ENCODE measurements around the gene KCND1. TPM values are rescaled to one million over a fixed set of nuclear protein-coding genes. Genes with fewer than 3 reads are reported as not detected.

The KCND1 gene
- total RNA-seq, 2 donors from 2014 or later, result 2.0 to 6.3 TPM

- DNase-seq (ENCODE audit: low spot score), result no peak
- intact Hi-C loops (cut with DNase I), result no loop called here
These were observed 25.9 kb downstream of the KCND1 start for GRCh38 chrX:48945517-48946348.

GRCh38 chrX:48942895-48943294, 28.7 kb downstream of the KCND1 start:
- DNase-seq (ENCODE audit: low spot score), result no peak
- intact Hi-C loops (cut with DNase I), result no loop called here

GRCh38 chrX:48940404-48940955, 31.2 kb downstream of the KCND1 start:
- intact Hi-C loops (cut with DNase I), result no loop called here

GRCh38 chrX:48939524-48940228, 32.0 kb downstream of the KCND1 start:
- no peak for DNase-seq (ENCODE audit: low spot score)
- intact Hi-C loops (cut with DNase I), result no loop called here

More at GRCh38 chrX:48940404-48940955, 31.2 kb downstream of the KCND1 start:
- DNase-seq (ENCODE audit: low spot score), result no peak

- intact Hi-C loops (cut with DNase I), result no loop called here
- DNase-seq (ENCODE audit: low spot score), result no peak
These were observed 32.8 kb downstream of the KCND1 start for GRCh38 chrX:48938721-48939425.

- peak; percentile 90 for DNase-seq (ENCODE audit: low spot score)
- intact Hi-C loops (cut with DNase I), result no loop called here
These were observed 34.4 kb downstream of the KCND1 start for GRCh38 chrX:48937054-48937907.

GRCh38 chrX:48936429-48937053, 35.1 kb downstream of the KCND1 start:
- no peak for DNase-seq (ENCODE audit: low spot score)
- intact Hi-C loops (cut with DNase I), result no loop called here

GRCh38 chrX:48935301-48935670, 36.4 kb downstream of the KCND1 start:
- no peak for DNase-seq (ENCODE audit: low spot score)
- intact Hi-C loops (cut with DNase I), result no loop called here

GRCh38 chrX:48934581-48935300, 36.9 kb downstream of the KCND1 start:
- DNase-seq (ENCODE audit: low spot score), result no peak
- intact Hi-C loops (cut with DNase I), result no loop called here

GRCh38 chrX:48933757-48934156, 37.9 kb downstream of the KCND1 start:
- DNase-seq (ENCODE audit: low spot score), result no peak
- intact Hi-C loops (cut with DNase I), result no loop called here

- intact Hi-C loops (cut with DNase I), result no loop called here
- no peak for DNase-seq (ENCODE audit: low spot score)
These were observed 43.8 kb downstream of the KCND1 start for GRCh38 chrX:48927736-48928382.

- intact Hi-C loops (cut with DNase I), result no loop called here
- no peak for DNase-seq (ENCODE audit: low spot score)
These were observed 44.5 kb downstream of the KCND1 start for GRCh38 chrX:48927123-48927522.

GRCh38 chrX:48924270-48924669, 47.4 kb downstream of the KCND1 start:
- intact Hi-C loops (cut with DNase I), result no loop called here
- DNase-seq (ENCODE audit: low spot score), result no peak

GRCh38 chrX:48923771-48924170, 47.9 kb downstream of the KCND1 start:
- intact Hi-C loops (cut with DNase I), result no loop called here
- no peak for DNase-seq (ENCODE audit: low spot score)

- intact Hi-C loops (cut with DNase I), result no loop called here
- no peak for DNase-seq (ENCODE audit: low spot score)
These were observed 50.9 kb downstream of the KCND1 start for GRCh38 chrX:48920718-48921104.

GRCh38 chrX:48919947-48920717, 51.5 kb downstream of the KCND1 start:
- intact Hi-C loops (cut with DNase I), result loop anchor here in 1 of 2 donors (10.0 kb wide), 1 partner anchor 55 kb away; the partner anchor contains the start of gene KCND1
- no peak for DNase-seq (ENCODE audit: low spot score)
